Subcutaneous adipose tissue (tissue), 4 donors: ENCODE results near the gene DPYD. TPM values are rescaled to one million over a fixed set of nuclear protein-coding genes. Genes with fewer than 3 reads are reported as not detected.

Source experiments
- total RNA-seq, 4 donors: library from RNA; depleted of rRNA; stranded (reverse); fragments of >200 nt; gene quantifications; one replicate each; pipeline ENCODE4 v1.1.0, GENCODE V29; 2016
- TF ChIP-seq, protein P1 (sequence below): fragments of 450-650 bp; IDR thresholded peaks from one replicate; pipeline ENCODE4 v1.5.1; 2016; ENCODE audit warnings: low read depth, mild to moderate bottlenecking, control low read depth, antibody characterized with exemption, moderate library complexity

The DPYD gene
- total RNA-seq, 4 donors from 2014 or later: 47.1 to 100 (median 68.0) TPM

DNA sequence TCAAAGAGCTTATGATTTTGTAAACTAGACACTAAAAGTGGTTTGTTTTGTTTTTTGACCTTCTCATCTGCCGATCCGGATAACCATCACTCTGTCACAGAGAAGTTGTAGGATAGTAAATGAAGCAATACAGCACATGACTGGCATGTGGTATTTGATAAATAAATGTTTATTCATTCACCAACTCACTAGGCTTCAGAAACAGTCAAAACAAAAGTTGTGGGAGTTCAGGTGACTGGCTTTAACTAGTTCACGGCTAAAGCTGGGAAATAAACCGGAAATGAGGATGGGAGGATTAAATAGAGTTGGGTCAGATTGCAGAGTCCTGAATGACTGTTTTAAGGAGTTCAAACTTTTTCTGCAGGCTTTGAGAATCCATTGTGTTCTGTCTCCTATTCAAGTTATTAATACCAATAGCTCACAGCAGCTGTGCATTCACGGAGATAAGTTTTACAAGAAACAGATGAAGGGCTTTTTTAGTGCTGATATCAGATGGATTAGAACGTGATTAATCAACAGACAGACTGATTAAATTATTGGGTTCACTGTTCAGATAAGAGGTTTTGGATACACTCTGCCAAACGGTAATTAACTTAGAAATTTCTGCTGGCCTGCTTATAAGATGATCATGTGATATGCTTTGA is 463.3 kb downstream of the DPYD start:
- TF ChIP-seq, protein P1, sequence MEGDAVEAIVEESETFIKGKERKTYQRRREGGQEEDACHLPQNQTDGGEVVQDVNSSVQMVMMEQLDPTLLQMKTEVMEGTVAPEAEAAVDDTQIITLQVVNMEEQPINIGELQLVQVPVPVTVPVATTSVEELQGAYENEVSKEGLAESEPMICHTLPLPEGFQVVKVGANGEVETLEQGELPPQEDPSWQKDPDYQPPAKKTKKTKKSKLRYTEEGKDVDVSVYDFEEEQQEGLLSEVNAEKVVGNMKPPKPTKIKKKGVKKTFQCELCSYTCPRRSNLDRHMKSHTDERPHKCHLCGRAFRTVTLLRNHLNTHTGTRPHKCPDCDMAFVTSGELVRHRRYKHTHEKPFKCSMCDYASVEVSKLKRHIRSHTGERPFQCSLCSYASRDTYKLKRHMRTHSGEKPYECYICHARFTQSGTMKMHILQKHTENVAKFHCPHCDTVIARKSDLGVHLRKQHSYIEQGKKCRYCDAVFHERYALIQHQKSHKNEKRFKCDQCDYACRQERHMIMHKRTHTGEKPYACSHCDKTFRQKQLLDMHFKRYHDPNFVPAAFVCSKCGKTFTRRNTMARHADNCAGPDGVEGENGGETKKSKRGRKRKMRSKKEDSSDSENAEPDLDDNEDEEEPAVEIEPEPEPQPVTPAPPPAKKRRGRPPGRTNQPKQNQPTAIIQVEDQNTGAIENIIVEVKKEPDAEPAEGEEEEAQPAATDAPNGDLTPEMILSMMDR: no peak

DNA sequence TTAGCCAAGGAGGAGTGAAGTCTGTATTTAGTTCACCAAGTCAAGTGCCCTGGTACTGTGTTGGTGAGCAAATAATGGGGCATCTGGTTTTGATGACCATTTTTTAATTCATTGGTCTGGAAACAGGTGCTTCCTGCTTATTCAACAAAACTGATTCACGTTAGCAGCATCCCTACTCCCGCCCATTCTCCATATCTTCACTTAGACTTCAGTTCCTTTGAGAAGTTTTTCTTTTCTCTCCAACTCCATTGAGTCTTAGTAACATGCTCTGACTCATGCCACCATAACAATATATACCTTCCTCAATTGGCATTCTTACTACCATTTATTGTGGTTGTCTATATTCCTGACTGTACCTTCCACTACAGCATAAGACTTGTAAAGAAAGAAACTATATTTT is 468.9 kb downstream of the DPYD start:
- TF ChIP-seq, protein P1: no peak

DNA sequence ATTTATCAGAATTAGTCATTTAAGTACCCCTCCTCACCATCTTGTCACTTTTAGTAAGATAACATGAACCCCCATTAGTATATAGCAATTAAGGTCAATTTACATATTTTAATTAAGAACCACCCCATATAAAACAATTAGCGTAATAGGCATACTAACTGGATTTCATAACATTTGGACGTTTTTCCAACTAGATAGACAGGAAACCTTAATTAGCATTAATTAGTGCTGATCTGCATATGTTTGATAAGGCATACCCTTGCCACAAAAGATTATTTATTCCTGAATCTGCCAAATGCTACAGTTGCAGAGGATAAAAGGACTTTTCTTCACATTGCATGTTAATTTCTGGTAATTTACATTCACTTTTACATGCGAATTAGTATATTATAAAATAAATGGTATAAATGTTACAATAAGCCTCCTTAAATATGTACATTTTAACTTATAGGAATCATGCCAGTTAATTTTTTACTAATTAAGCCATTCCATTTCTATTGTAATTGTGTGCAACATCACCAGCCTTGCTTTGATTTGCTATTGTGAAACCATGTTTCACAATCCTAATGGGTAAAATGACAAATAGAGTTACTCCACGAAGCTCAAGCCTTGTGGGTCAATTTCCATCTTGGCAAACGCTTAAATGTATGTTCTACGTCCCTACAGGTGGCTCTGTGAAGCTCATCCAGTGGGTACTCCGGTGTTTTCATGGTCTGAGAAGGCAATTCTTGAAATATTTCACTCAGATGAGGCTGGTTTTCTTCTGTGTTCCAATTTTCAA is 469.6 kb downstream of the DPYD start:
- TF ChIP-seq, protein P1: no peak

DNA sequence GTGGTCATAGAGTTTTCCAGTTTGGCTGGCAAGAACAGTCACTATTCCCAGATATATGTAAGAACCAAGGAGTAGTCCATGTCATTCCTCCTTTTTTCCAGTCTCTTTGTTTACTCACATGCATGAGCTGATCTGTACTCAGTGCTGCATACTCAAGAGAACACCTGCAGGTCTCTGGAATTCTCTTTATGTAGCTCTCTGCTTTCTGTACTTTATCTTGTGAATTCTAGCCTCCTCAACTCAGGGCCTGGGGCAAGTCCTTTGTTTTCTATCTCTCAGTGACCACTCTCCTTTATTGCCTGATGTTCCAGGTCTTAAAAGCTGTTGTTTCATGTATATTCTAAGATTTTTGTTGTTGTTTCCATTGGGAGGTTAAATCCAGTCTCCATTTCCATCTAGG is 478.9 kb downstream of the DPYD start:
- TF ChIP-seq, protein P1: no peak

DNA sequence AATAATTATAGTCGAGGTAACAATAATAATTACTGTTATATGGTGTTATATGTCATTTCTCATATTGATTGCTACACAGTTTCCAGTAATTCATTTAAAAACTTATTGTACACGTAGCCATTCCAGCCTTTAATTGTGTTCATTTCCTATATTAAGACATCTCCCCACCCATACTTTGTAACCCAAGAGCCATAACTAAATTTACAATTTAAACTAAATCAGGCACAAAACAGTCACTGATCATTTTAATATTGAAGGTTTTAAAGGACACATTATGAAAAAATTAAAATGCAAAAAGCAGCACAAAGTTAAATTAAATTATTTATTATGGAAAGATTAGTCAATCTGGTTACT is 487.0 kb downstream of the DPYD start:
- TF ChIP-seq, protein P1: no peak

DNA sequence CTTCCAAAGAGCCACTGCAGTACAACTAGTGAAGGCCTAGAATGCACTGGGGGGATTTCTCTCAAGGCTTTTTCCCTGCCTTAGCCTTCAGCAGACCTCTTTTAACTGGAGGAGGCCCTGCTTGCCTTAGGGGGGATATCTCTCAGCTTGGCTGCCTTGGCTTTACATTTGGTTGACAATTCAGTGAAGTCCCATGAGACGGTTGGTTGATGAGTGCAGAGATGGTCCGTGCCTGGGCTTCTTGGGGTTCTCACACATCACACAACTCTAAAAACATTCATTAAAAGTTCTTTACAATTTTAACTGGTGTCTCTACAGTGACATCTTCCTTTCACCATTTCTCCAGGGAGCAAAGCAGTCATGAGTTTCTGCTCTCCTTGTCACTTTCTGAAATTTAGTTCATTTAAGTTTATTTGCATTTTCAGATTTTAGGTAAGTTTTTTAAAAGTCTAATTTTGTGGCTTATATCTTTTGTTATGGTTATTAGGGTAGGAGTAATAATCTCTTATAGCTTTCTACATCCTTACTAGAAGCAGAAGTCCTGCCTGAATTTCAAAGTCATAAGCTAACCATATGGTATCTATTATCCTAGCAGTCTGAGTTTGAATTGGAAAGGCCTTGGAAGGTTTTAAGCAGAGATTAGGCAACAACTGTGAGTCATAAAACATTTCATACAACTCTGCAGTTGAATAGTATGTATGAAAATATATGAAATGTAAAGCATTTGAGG is 487.6 kb downstream of the DPYD start:
- TF ChIP-seq, protein P1: no peak

DNA sequence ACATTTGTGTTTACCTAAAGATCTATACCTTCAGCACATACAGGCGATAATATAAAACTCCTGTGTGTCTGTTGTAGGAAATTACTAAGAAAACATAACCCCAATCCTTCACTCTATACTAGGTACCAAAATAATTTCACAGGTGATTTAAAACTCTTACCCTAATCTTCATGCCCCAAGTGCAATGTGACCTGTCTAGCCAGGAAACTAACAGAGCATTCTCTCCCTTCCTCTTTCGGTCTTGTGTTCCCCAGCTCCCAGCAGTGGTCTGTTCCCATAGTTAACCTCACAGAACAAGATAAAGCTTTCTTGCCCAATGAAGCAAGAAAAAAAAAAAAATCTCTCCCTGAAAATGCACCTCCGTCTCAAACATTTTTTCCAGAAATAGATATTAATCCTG is 493.5 kb downstream of the DPYD start:
- TF ChIP-seq, protein P1: no peak
